ENCODE data around the gene INTS13.

DNA sequence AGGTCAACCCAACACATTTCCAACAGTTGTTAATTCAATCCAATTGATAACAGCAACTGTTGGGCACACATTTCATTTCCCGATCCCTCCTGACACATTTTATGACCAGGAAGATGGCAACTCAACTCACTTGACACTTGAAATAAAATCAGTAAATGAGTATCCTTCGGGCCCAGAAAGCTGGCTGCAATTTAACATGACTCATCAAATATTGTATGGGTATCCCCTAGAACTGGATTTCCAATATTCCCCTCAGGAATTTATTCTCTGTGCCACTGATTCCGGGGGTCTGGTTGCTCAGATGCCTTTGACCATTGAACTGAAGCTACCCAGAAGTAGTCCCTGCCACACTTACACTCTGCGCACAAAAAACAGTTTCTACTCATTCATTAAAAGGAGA, 42.1 kb downstream of the INTS13 start:
- TF ChIP-seq, protein P1, sequence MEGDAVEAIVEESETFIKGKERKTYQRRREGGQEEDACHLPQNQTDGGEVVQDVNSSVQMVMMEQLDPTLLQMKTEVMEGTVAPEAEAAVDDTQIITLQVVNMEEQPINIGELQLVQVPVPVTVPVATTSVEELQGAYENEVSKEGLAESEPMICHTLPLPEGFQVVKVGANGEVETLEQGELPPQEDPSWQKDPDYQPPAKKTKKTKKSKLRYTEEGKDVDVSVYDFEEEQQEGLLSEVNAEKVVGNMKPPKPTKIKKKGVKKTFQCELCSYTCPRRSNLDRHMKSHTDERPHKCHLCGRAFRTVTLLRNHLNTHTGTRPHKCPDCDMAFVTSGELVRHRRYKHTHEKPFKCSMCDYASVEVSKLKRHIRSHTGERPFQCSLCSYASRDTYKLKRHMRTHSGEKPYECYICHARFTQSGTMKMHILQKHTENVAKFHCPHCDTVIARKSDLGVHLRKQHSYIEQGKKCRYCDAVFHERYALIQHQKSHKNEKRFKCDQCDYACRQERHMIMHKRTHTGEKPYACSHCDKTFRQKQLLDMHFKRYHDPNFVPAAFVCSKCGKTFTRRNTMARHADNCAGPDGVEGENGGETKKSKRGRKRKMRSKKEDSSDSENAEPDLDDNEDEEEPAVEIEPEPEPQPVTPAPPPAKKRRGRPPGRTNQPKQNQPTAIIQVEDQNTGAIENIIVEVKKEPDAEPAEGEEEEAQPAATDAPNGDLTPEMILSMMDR (IDR thresholded peaks at IDR 0.05) = no peak
- no peak for TF ChIP-seq POLR2A (IDR thresholded peaks at IDR 0.05)
